PC-3 (cell line): ENCODE results near the gene LCTL. TPM values are rescaled to one million over a fixed set of nuclear protein-coding genes. Genes with fewer than 3 reads are reported as not detected.

ENCODE experiments used
- ATAC-seq: fragments of 200-7000 bp; cut with Tn5 transposase; 2 replicates; pipeline ENCODE4 v1.9.1; 2020; ENCODE audit warnings: mild to moderate bottlenecking, moderate library complexity
- BruUV-seq: library from RNA; stranded (reverse); fragments of 400-500 nt; replicated peaks from 2 replicates; lab custom pipeline; 2021; lab: Mats Ljungman, UMichigan
- CTCF ChIA-PET: fragments of 300-600 bp; sonication (Branson Sonifier 250); formaldehyde crosslinking; loops from one replicate; lab custom pipeline; 2022; ENCODE audit warnings: antibody characterized with exemption; lab: Charles Lee
- POLR2A ChIA-PET: fragments of 300-600 bp; sonication (Branson Sonifier 250); formaldehyde crosslinking; loops from one replicate; lab custom pipeline; 2022; ENCODE audit warnings: antibody characterized with exemption; ENCODE audit not compliant: unreplicated experiment; lab: Charles Lee
- DNase-seq: peaks from one replicate; pipeline ENCODE4 v3.0.0-alpha.2; 2015
- H2AFZ ChIP-seq: fragments of 300-600 bp; sonication (generic); 2 replicates; pipeline ENCODE4 v1.6.0; 2016; ENCODE audit warnings: antibody characterized with exemption, low read length
- H3F3A ChIP-seq: fragments of 300-600 bp; sonication (generic); one replicate; pipeline ENCODE4 v1.6.0; 2017; ENCODE audit warnings: antibody characterized with exemption, low read length, control low read depth, mild to moderate bottlenecking; ENCODE audit not compliant: unreplicated experiment
- H3K27ac ChIP-seq: fragments of 300-600 bp; sonication (generic); 2 replicates; pipeline ENCODE4 v1.5.1; 2016; ENCODE audit warnings: mild to moderate bottlenecking, low read length
- H3K27me3 ChIP-seq: fragments of 300-600 bp; sonication (generic); 2 replicates; pipeline ENCODE4 v1.6.1; 2016; ENCODE audit warnings: low read length, mixed read lengths
- H3K36me3 ChIP-seq: fragments of 300-600 bp; sonication (generic); 2 replicates; pipeline ENCODE4 v1.6.1; 2016; ENCODE audit warnings: low read depth, mixed run types, low read length, mixed read lengths
- H3K4me1 ChIP-seq: fragments of 300-600 bp; sonication (generic); 2 replicates; pipeline ENCODE4 v1.5.1; 2016; ENCODE audit warnings: low read length; ENCODE audit not compliant: insufficient read depth
- H3K4me2 ChIP-seq: fragments of 300-600 bp; sonication (generic); 2 replicates; pipeline ENCODE4 v1.6.0; 2016; ENCODE audit warnings: low read length
- H3K4me3 ChIP-seq: fragments of 300-600 bp; sonication (generic); 2 replicates; pipeline ENCODE4 v1.5.1; 2016; ENCODE audit warnings: mild to moderate bottlenecking, low read length, mixed read lengths
- H3K79me2 ChIP-seq: fragments of 300-600 bp; sonication (generic); 2 replicates; pipeline ENCODE4 v1.6.1; 2017; ENCODE audit warnings: low read length, mixed read lengths
- H3K9ac ChIP-seq: fragments of 300-600 bp; sonication (generic); 2 replicates; pipeline ENCODE4 v1.6.0; 2016; ENCODE audit warnings: mild to moderate bottlenecking, low read length
- H3K9me2 ChIP-seq: fragments of 300-600 bp; sonication (generic); replicated peaks from 2 replicates; pipeline ENCODE4 v1.6.1; 2016; ENCODE audit warnings: mixed run types, low read length, mixed read lengths
- H3K9me3 ChIP-seq: fragments of 300-600 bp; sonication (generic); 2 replicates; pipeline ENCODE4 v1.6.1; 2016; ENCODE audit warnings: low read length, mixed read lengths
- H4K20me1 ChIP-seq: fragments of 300-600 bp; sonication (generic); 2 replicates; pipeline ENCODE4 v1.6.1; 2016; ENCODE audit warnings: low read length, mixed read lengths
- EZH2 ChIP-seq: fragments of 300-600 bp; sonication (generic); IDR thresholded peaks from one replicate; pipeline ENCODE4 v1.6.1; 2017; ENCODE audit warnings: antibody characterized with exemption, mild to moderate bottlenecking, low read length; ENCODE audit not compliant: unreplicated experiment
- EZH2phosphoT487 ChIP-seq: fragments of 300-600 bp; sonication (generic); IDR thresholded peaks from 2 replicates; pipeline ENCODE4 v1.6.1; 2018; ENCODE audit warnings: mild to moderate bottlenecking, antibody characterized with exemption, low read length, borderline replicate concordance
- intact Hi-C: fragments of 100-400 bp; cut with micrococcal nuclease; formaldehyde crosslinking; loops from 2 replicates; pipeline ENCODE4 v1.9.0; 2023
- total RNA-seq: library from RNA; depleted of rRNA; stranded (reverse); fragments of >200 nt; gene quantifications from 2 replicates; pipeline ENCODE4 v1.2.3, GENCODE V29; 2014
- TF ChIP-seq, protein P1 (sequence below): fragments of 300-600 bp; sonication (generic); conservative IDR thresholded peaks from 2 replicates; pipeline ENCODE4 v1.5.1; 2017; ENCODE audit warnings: antibody characterized with exemption, low read depth, mild to moderate bottlenecking, low read length

LCTL gene
- total RNA-seq, 1 experiment from 2014 or later, result not detected

DNA sequence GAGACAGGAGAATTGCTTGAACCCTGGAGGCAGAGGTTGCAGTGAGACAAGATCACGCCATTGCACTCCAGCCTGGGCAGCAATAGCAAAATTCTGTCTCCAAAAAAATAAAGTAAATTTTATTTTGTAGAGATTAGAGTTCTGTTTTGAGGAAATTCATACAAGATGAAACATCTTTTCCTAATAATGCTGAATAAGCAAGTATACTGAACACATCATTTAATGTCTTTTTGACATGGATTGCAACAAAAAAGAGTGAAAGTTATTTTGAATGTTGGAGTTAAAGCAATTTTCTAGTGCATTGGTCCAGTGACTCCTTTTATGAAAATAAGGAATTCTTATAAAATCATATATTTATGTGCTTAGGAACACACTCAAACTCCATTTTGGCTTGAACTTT lies 20.5 kb downstream of the LCTL start:
- no TSS peak for BruUV-seq
- TF ChIP-seq, protein P1, sequence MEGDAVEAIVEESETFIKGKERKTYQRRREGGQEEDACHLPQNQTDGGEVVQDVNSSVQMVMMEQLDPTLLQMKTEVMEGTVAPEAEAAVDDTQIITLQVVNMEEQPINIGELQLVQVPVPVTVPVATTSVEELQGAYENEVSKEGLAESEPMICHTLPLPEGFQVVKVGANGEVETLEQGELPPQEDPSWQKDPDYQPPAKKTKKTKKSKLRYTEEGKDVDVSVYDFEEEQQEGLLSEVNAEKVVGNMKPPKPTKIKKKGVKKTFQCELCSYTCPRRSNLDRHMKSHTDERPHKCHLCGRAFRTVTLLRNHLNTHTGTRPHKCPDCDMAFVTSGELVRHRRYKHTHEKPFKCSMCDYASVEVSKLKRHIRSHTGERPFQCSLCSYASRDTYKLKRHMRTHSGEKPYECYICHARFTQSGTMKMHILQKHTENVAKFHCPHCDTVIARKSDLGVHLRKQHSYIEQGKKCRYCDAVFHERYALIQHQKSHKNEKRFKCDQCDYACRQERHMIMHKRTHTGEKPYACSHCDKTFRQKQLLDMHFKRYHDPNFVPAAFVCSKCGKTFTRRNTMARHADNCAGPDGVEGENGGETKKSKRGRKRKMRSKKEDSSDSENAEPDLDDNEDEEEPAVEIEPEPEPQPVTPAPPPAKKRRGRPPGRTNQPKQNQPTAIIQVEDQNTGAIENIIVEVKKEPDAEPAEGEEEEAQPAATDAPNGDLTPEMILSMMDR, result no peak
- no peaks in the 10 kb centered on the region for H3K4me1 ChIP-seq
- H2AFZ ChIP-seq, result no peak overlapping the region
- H3K27ac ChIP-seq, result no peak overlapping the region
- H4K20me1 ChIP-seq, result no peaks in the 10 kb centered on the region
- no peak for ATAC-seq
- intact Hi-C loops, result no loop called here
- no peaks in the 10 kb centered on the region for H3K9me2 ChIP-seq
- H3K4me3 ChIP-seq, result no peak overlapping the region
- DNase-seq, result no peak
- peaks cover 11% of the 10 kb centered on the region; the same call in 1 of the 2 replicates for H3K36me3 ChIP-seq
- H3K9me3 ChIP-seq, result no peaks in the 10 kb centered on the region
- H3K9ac ChIP-seq, result no peak overlapping the region
- H3K4me2 ChIP-seq, result no peak overlapping the region
- H3F3A ChIP-seq, result no peaks in the 10 kb centered on the region
- ChIA-PET CTCF (no interaction called here), POLR2A (no interaction called here)
- H3K79me2 ChIP-seq, result no peaks in the 10 kb centered on the region
- H3K27me3 ChIP-seq, result no peaks in the 10 kb centered on the region

DNA sequence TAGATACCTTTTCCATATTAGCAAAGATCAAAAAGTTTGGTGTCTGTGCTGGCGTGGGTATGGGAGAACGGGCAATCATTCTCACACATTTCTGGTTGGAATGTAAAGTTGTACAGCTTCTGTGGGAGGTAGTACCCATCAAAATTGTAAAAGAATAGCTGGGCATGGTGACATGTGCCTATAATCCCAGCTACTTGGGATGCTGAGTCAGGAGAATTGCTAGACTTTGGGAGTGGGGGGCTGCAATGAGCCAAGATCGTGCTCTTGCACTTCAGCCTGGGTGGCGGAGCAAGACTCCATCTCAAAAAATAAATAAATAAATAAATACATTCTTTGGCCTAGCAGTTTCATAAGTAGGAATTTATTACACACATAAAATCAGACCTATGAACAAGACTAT lies 22.9 kb downstream of the LCTL start:
- no peak for ATAC-seq

DNA sequence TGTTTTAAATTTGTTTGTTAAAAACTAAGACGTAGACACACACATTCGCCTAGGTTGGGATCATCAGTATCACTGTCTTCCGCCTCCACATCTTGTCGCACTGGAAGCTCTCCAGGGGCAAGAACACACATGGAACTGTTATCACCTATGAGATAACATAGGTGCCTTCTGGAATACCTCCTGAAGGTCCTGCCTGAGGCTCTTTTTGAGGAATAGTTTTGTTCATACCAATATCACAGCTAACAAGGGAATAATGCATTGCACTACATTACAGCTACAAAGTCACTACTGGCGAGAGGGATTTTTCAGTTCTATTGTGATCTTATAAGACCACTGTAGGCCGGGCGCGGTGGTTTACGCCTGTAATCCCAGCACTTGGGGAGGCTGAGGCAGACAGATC lies 30.7 kb downstream of the LCTL start:
- H3K4me1 ChIP-seq, result no peaks in the 10 kb centered on the region
- ChIA-PET CTCF (no interaction called here), POLR2A (no interaction called here)
- no peak overlapping the region for H3K4me2 ChIP-seq
- no peak overlapping the region for H3K4me3 ChIP-seq
- no peak overlapping the region for H3K27ac ChIP-seq
- no peaks in the 10 kb centered on the region for H3F3A ChIP-seq
- 0 out of 2 replicates have a peak, but pooled peaks cover 4% of the 10 kb centered on the region for H3K36me3 ChIP-seq
- H2AFZ ChIP-seq, result no peak overlapping the region
- no peak overlapping the region for H3K9ac ChIP-seq
- no peaks in the 10 kb centered on the region for H3K9me3 ChIP-seq
- no peaks in the 10 kb centered on the region for H4K20me1 ChIP-seq
- no peaks in the 10 kb centered on the region for H3K9me2 ChIP-seq
- BruUV-seq, result no TSS peak
- intact Hi-C loops, result no loop called here
- no peaks in the 10 kb centered on the region for H3K79me2 ChIP-seq
- no peak for DNase-seq
- no peaks in the 10 kb centered on the region for H3K27me3 ChIP-seq
- TF ChIP-seq EZH2 (no peak), EZH2phosphoT487 (no peak)
- TF ChIP-seq, protein P1, result no peak
- ATAC-seq, result no peak

More for the DNA sequence above, 22.9 kb downstream of the LCTL start:
- BruUV-seq, result no TSS peak
- Histone ChIP-seq H3K79me2 (no peaks in the 10 kb centered on the region), H3K4me3 (no peak overlapping the region), H3K4me1 (no peaks in the 10 kb centered on the region), H3K4me2 (no peak overlapping the region), H3K27me3 (no peaks in the 10 kb centered on the region), H3K9me3 (no peaks in the 10 kb centered on the region), H2AFZ (no peak overlapping the region), H3F3A (no peaks in the 10 kb centered on the region), H3K9me2 (no peaks in the 10 kb centered on the region), H3K27ac (no peak overlapping the region), H3K9ac (no peak overlapping the region), H3K36me3 (peaks cover 5% of the 10 kb centered on the region; the same call in 1 of the 2 replicates), H4K20me1 (no peaks in the 10 kb centered on the region)
- intact Hi-C loops, result no loop called here
- TF ChIP-seq EZH2, result no peak
- TF ChIP-seq, protein P1, result no peak
- TF ChIP-seq EZH2phosphoT487, result no peak
- POLR2A ChIA-PET, result no interaction called here
- DNase-seq, result no peak
- CTCF ChIA-PET, result no interaction called here
